GM19463 (cell line): ENCODE data around the gene GRID1.

ENCODE experiments used
- ATAC-seq: cut with Tn5 transposase; IDR thresholded peaks from one replicate; pipeline ENCODE4 v1.9.1; 2021; ENCODE audit warnings: mild to moderate bottlenecking, moderate library complexity; ENCODE audit not compliant: unreplicated experiment

GRID1 gene

GRCh38 chr10:85615556-85615955 is 751.0 kb downstream of the GRID1 start:
- no peak for ATAC-seq

DNA sequence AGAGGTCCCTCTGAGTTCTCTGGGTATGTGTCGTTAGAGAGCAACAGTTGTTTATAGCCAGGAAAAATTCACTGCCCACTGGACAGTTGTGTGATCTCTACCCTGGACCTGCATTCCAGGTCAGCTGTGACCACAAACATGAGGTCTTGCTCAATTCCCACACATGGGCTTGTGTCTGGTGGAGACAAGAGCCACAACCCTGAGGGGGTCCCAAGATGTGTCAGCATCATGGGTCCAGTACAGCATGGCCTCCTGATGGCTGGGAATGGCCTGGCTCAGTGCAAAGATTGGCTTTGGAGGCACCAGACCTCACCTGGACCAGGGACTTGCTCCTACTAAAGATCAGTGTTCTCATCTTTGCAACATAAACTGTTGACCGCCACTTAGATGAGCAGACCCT is 751.6 kb downstream of the GRID1 start:
- ATAC-seq = no peak

DNA sequence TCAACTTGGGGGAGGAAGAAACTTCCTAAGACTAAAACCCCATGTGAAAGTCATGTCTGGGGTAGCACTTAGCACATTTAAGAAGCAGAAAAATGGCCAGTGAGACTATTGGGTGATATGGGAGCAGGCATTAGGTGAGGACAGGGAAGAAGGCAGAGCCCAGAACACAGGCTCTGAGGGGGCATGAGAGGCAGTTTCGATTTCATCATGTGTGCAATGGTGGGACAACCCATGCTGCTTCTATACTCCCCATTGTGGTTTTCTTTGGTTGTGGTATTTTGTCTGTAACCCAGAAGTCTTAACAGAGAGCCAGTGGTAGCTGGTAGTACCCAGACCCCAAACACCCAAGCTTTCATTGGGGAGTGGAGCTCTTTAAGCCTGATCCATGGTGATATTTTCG is 752.0 kb downstream of the GRID1 start:
- ATAC-seq = no peak

- ATAC-seq = no peak
Observed at GRCh38 chr10:85613391-85613790, 753.2 kb downstream of the GRID1 start.

DNA sequence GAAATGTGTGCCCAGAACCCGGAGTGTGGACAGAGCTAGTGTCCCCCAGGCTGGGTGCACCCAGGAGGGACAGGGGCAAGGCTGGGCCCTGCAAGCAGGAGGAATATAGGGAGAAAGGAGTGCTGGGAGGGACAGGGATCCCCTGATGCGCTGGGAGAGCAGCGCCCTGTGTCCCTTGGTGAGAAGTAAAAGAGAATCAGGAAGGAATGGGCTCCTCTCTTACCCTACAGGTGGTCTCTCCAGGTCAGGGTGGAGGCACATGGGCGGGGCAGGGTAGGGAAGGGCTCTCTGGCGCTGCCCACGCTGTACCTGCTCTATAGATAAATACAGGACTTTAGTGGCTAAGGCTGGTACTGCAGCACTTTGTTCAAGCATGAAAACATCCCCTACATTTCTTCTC is 753.8 kb downstream of the GRID1 start:
- ATAC-seq = peak; percentile 52

DNA sequence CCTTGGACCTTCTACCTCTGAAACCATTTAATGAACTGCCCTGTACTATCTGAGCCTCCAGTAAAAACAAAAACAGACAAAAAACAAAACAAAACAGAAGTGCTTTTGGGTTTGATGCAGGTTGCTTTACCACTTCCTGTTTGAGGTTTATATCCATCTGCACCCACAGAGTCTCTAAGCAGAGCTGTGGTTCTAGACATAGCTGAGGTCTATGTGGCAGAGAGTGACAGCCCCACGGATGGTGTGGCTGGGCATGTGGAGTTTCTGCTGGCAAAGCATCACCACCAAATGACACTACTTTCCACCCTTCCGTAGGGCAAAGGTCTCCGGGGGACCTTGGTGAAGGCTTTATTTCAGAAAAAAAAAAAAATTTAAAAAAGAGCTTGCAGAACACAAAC is 754.2 kb downstream of the GRID1 start:
- peak; percentile 88 for ATAC-seq

DNA sequence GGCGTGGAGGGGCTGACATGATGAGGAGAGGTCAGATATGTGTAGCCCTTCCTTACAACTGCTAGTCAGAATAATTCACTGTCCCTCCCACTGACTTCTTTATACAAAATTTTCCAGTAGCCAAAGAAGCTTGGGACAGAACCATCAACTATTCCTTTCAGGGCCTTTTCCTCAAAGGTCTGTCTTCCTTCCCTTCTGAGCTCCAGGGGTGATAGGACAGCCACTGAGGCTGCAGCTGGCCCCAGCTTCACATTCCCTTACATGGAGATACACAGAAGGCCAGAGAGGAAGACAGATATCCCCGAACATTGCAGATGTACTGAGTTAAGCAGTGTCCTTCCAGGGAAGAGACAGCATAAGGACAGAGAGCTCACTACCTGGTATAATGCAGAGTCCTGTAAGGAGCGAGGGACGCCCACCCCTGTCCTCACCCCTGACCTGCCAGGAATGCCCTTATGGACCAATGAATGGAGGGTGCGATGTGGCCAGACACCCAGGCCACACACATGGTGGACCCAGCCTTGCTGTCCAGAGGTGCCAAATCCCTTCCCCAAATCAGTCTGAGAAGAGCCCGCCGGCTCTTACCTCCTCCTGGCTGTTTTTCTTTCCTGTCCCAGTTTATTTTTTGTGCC is 754.7 kb downstream of the GRID1 start:
- ATAC-seq = no peak

DNA sequence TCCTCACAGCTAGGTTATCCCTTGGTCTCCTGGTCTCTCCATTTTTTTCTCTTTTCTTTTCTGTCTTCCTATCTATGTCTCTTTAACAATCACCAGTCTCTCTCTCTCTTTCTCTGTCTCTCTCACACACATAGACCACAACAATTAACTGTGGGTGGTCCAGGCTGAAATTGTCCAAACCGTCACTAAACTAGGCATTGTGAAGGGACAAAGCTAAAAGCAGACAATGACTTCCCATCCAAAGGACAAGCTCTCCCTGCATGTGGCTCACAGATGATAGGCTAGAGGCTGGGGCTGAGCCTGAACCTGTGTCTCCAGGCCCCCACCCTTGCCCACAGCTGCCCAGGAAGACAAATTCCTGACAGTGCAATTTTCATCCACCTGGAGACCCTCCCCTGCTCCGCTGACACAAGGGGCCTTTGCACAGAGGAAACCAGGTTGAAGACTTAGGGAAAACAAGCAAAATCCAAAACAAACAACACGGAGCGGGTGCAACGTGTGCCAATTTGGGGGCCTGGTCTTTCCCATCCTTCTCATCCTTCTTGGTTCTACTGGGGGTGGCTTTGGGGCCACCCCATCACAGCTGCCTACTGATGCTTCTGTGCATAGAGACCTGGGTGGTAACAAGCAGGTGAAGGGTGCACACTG is 755.4 kb downstream of the GRID1 start:
- ATAC-seq = no peak

DNA sequence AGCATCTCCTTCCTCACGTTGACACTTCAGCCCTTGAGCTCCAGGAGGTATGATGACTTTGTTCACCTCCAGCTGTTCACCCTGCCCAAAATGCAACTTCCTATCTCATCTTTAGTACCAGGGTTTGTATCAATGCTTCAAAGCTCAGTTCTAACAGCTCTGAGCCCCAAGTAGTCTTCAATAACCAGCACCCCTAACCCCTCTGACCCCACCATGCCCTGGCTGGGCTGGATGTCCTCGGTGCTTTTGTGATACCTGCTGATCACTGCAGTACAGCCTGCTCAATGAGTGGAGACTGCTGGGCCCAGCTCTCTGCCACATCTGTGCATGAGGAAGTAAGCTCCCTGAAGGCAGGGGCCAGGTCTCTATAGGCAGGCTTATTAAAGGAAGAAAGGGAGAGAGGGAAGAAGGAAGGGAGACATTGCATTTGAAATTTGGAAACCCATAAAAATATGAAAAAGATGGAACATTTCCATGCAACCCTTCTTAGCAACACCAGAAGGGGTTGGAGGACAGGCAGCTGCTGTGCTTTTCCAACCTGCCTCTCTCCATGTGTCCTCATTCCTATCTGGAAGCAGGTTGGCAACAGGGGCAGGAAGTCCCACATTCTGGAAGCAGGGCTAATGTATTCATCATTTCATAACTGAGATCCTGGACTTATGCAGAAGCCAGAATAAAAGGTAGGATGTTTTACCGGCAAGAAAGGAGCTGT is 756.1 kb downstream of the GRID1 start:
- ATAC-seq = no peak

DNA sequence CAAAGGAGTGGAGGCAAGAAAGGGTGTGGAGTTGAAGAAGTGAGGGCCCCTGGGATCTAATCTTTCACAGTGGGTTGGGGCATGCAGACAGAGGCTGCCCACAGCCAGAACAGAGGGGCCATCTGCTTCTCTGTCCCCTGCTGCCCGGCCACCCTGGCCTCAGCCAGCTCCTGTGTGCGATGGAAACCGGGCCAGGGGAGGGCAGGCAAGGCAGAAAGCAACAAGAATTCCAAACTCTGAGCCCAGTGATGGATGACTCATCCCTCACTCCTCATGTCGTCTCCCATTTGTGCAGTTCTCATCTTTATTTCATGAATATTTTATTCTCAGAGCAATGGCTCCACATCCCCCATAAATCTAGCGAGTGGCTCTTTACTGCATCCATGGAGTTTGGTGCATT is 757.1 kb downstream of the GRID1 start:
- no peak for ATAC-seq

GRCh38 chr10:85608706-85609105 is 757.9 kb downstream of the GRID1 start:
- no peak for ATAC-seq

GRCh38 chr10:85607043-85607695 is 759.4 kb downstream of the GRID1 start:
- no peak for ATAC-seq

DNA sequence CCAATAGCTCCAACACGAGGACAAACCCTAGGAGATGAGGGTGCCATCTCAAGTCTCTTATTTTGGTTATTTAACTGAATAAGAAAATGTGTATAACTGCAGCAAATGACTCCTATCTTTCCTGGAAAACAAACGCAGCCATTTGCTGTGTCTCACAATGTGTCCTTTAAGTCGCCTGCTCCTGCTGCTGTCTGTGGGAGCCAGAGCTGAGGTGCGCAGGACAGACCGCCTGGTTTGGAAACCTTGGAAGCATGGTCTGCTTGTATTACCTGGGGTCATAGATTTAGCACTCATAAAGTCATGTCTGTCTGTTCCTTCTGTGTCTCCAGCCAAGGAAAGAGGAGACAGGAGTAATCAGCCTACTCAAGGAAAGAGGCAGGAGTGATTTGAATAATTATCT is 760.2 kb downstream of the GRID1 start:
- no peak for ATAC-seq

- no peak for ATAC-seq
Observed at GRCh38 chr10:85604884-85605283, 761.7 kb downstream of the GRID1 start.

- no peak for ATAC-seq
Observed at GRCh38 chr10:85604136-85604725, 762.4 kb downstream of the GRID1 start.

DNA sequence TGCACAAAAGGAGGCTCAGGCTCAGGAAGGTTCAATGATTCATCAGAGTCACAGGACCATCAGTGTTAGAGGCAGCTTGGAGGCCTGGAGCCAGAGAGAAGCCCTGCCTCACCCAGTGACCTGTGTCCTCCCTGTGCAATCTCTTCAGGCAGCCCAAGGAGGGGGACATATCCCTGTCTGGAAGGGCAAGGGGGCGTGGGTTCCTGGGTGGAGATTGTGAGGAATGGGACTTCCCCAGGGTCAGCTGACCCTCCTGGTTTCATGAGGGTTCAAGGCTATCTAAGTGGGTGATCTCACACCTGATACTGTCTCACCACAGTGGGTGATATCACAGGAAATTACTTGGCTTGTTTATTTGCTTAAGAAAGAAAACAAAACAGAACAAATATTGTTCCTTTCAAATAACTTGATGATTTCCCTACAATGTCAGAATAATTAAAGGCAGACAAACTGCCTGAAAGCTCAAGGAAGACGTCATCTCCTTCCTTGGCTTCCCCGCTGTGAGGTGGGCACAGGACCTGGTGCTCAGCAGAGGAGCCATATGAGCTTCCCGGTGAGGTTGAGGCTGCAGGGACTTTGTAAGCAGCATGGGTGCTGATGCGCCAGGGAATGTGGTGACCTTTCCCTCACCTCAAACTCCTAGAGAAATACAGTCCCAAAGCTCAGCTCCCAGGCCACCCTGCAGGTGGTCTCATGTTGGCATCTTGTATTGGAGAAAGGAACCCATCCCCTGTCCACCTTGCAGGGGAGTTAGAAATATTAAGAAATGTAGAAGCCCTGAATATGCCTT is 763.2 kb downstream of the GRID1 start:
- ATAC-seq = no peak

DNA sequence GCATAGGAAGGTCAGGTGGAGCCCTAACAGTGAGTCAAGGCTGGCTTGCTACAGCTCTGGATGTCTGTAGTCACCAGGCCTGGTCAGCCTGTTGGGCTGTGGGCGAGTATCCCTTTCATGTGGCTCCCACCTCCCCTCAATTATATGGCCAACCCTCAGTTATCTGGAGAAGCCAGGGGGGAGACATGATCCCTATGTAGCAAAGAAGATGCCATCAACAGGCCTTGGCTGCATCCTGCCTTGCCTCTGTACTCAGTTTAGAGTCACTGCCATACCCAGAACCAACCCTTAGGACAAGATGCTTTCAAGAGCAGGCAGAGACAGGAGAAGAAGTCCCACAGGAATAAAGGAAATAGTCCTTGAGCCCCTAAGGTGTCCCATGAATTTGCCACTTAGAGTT is 763.9 kb downstream of the GRID1 start:
- no peak for ATAC-seq

DNA sequence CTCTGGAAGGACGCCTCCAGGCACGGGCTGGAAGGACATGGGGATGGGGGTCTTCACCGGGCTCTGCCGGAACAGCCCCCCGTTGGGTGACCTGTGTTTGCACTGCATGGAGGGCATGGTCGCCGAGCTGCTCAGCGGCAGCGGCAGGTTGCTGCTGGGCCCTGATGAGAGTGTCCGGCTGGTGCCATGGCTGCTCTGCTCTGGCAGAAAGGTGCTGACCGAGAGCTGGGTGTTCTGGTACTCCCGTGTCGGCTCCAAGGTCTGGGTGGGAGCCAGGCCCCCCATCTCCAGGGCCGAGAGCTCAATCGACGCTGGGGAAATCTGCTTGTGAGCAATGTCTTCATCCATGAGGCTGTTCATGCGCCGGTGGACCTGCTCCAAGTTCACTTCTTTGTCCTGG is 764.3 kb downstream of the GRID1 start:
- ATAC-seq = no peak

- no peak for ATAC-seq
Observed at GRCh38 chr10:85601526-85601925, 765.1 kb downstream of the GRID1 start.

DNA sequence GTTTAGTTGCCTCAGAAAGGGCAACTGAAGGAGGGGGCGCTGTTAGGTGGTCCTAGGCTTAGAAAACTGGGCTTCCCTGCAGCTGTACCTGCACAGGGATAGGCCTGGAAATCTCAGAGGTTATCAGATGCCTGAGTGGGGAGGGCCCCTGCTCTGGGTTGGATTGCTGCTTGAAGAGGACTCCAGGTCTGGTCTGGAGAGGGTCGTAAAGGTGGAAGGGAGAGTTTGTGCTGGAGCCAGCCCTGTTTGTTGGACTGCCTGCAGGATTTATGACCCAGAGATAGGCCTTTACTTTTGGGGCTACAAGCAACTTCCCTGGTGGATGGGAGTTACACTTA is 765.9 kb downstream of the GRID1 start:
- no peak for ATAC-seq
